Stimulated activated CD8-positive, alpha-beta memory T cell treated with anti-CD3 and anti-CD28 coated beads, Interleukin-7, amount 100 ng/mL, for 1 hour (primary cell): ENCODE measurements around the gene IL1RL1.

Experiments
- DNase-seq, 2 donors: peaks; one replicate each; pipeline ENCODE4 v3.0.0-alpha.2; 2020; ENCODE audit warnings: low read depth in 2 of 2

Gene IL1RL1

DNA sequence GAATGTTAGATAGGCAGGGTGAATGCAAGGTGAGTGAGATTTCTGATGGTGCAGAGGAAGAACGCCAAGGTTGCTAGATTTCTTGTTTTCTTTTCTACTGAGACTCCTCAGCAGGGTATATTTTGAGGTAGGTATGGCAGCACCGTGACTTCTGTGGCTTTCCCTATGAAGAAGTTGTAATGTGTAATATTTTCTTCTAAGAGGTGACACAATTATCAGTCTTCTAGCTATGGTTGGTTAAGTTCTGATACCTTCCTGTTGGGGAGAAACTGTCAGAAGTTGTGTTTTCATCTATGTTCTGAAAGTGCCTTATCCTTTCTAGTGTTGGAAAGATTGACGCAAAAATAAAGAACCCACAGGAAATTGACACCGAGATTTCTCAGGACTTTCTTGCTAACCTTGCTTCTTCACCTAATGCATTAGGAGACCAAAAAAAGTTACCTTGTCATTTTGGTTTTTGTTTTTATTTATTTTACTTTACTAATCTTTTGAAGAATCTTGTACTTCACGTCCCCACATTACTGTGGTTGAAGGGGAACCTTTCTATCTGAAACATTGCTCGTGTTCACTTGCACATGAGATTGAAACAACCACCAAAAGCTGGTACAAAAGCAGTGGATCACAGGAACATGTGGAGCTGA, 56.1 kb downstream of the IL1RL1 start:
- DNase-seq, result no peak

DNA sequence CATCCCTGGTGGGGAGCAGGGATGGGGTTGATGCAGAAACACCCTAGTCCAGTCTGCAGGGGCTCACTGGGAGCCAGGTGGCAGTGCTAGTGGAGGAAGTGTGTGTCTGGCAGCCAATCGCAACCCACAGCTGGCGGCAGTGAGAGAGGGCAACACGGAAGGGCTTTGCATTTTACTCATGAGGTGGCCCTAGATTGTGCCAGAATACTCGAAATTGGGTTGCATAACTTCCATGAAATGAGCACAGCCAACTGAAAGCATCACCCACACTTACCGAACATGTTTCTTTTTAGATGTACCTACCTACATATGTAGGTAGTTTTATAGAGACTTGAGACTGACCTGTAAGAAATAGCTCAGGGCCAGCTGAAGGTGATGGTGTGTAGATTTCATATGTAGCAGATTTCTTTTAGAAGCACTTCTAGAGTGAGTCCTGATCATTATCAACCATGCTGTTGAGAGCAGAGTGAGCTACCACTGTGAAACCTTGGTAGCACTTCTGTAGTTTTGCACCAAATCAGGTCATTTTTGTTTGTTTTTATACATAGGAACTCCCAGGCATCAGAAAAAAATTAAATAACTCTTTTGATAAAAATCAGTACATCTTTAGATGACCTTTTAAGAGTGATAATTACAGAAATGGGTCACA, 57.2 kb downstream of the IL1RL1 start:
- no peak for DNase-seq

DNA sequence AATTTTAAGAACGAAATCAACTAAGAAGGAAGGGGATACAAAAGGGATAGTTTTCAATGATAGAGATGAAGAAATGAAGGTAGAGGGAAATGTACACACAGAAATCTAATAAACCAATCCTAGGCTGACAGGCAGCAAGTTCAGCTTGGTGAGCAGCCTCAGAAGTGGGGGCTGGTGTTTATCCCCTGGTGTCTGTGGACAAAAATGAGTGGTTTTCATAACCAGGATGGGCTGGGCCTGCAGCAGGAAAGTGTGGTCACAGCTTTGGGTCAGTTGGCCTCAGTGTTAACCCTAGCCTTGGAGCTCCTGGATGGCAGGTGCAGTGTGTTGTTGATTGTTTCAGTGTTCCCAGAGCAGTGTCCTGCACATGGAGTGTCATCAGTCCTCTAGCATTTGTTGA, 58.5 kb downstream of the IL1RL1 start:
- DNase-seq, result no peak

DNA sequence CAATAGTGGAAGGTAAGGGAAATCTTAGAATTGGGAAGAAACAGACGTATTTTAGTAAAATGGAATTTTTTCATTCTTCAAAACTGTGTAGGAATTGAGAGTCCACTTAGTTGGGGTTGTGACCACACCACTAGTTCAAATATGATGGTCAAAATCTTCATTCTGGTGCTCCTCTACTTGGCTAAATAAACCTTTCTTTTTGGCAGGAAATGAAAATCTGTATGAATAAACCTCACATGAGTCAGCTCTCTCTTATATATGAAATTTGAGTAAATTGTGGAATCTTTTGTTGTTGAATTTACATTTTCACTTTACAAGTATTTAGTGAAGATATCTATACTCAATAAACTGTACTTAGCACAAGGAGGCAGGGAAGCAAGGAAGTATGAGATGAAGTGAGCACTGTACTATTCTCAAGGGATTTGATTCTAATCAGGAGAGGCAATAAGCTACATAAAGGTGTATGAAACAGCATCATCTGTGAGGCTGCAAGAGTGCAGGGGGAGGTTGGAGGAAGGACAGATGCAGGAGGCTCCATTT, 64.8 kb downstream of the IL1RL1 start:
- no peak for DNase-seq

- DNase-seq, result no peak
These were observed 72.4 kb downstream of the IL1RL1 start for GRCh38 chr2:102383722-102384121.

GRCh38 chr2:102385522-102385921, 74.2 kb downstream of the IL1RL1 start:
- DNase-seq, result no peak

- DNase-seq, result no peak
These were observed 74.6 kb downstream of the IL1RL1 start for GRCh38 chr2:102386004-102386403.

DNA sequence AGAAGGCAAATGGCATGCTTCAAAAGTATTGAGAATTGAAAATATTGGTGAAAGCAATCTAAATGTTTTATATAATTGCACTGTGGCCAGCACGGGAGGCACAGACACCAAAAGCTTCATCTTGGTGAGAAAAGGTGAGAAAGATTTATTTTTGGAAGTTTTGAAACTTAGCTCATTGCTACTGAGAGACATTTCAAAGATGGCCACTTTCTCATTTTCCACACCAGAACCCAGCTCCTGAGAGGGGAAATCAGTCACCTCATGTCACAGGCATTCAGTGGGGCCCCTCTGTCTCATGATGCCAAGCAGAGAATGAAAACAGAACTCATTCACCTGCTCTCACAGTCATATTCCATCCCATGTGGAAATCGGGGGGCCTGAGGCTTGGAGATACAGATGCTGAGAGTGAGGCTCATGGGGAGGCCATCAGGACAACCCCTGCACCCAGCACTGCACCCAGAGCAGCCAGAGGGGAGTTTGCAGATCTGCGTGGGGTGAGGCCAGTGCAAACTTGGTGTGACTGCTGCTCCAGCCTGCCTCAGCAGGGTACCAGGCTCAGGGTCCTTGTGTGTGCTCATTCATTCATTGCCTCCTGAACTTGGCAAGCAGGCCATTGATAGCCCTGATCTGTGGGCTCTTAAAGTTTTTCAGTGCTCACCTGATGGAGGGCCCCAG, 75.6 kb downstream of the IL1RL1 start:
- DNase-seq, result no peak

DNA sequence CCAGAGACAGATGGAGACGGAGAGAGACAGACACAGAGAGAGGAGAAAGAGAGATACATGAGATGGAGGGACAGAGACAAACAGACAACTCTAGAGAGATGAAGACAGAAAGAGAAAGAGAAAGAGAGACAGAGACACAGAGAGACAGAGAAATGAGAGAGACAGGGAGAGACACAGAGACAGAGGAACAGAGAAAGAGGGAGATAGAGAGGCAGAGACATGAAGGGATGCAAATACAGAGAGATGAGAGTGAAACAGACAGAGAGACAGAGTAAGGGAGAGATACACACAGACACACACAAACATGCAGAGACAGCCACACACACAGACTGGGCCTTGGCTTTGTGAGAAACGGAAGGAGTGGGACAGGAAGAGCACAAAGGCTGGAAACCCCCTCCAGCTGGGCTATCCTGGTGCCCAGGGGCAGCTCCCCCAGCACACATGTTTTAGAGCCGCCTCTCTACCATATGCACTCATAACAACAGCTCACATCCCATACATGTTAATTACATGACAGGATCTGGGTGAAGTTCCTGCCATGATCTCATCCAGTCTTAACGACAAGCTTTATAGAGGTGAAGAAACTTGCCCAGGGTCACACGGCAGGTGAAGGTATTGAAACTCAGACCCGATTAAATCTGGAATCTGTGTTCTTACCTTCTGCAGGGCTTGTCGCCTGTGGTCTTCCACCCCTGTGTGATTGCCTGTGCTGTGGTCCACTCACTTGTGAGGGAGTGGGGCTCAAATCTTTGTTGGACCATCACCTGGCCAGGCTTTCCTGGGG, 76.6 kb downstream of the IL1RL1 start:
- DNase-seq, result no peak

DNA sequence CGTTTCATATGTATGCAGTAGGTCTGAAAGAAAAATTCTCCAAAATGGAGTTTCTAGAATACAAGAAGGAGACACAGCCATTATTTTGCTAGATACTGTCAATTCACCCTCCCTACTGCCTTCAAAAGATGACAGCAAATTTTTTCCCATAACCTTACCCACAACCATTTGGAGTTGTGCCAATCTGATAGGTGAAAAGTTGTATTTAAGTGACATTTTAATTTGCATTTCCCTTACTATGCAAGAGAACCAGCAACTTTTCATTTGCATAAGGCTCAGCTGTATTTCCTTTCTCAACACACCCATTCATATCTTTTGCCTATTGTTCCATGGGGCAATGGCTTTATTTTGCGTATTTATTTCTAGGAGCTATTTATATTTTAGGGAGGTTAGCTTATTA, 80.2 kb downstream of the IL1RL1 start:
- no peak for DNase-seq

- DNase-seq, result no peak
These were observed 80.7 kb downstream of the IL1RL1 start for GRCh38 chr2:102392096-102392495.

DNA sequence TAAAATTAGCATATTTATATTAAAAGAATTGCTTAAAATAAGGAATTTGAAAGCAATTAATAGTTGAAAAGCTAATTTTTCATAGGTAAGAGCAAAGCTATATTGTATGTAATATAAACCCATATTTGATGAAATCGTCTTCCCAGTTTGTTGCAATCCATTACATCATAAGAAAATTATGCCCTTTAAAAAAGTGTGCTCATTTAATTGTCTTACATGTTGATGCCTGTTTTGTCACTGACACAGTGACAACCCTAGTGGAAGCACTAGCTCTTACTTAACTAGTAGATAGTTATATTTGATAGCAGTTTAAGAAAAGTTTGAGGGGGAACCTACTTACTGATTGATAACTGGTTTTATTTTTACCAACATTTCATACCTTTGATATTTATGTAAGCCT, 81.6 kb downstream of the IL1RL1 start:
- DNase-seq, result no peak

GRCh38 chr2:102396012-102396411, 84.6 kb downstream of the IL1RL1 start:
- DNase-seq, result no peak

- DNase-seq, result no peak
These were observed 85.8 kb downstream of the IL1RL1 start for GRCh38 chr2:102397209-102397608.

DNA sequence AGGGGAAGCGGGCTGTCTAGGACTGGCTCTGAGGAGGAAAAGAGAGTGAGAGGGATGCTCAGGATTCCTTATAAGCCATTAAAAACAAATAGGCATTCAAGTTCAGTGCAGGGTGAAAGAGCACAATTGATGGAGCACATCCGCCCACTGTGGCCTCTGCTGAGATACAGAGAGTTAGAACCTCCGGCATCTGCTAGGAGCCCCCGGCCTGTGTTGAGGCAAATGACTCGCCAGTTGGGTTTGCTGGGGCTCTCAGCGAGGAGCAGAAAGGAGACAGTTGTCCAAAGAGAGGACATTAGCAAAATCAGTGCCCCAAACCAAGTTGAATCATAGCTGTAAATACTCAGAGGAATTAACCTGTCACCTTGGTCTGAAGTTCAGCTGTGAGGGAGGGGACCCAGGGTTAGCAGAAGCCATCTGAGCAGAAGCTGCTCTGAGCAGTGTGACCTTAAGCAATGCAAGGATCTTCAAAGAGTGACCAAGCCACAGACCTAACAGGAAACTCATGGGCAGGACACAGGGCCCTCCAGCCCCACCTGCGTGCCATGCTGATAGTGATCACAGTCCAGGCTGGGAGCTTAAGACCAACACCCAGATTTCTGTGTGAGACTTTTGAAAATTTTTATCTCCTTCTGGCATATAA, 88.3 kb downstream of the IL1RL1 start:
- DNase-seq, result no peak

DNA sequence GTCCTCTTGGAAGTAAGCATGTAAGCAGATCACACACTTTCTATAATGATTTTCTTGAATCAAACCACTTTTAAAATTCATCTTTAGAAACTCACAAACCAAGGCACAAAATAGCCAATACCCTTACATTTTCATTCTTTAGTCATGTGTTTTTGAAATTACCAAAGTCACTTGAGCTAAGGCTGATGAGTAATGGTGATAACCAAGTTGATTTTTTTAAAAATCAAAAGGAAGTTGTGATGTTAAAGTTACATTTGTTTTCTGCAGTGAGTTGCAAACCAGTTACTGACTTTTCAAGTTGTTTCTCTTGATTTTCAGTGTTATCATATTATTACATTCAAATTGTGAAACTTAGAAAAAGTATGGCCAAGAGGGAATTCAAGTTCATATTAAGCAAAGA, 90.1 kb downstream of the IL1RL1 start:
- DNase-seq, result no peak
